Prostate gland (tissue), 2 donors: Measurements from ENCODE around the gene IL3. TPM values are rescaled to one million over a fixed set of nuclear protein-coding genes. Genes with fewer than 3 reads are reported as not detected.

Experiments
- DNase-seq: peaks from one replicate; pipeline ENCODE4 v3.0.0-alpha.2; 2019; ENCODE audit warnings: low spot score
- H3K27ac ChIP-seq, 2 donors: fragments of 200-600 bp; sonication (generic); 2 replicates each; pipeline ENCODE4 v1.5.1; 2017 to 2019
- H3K27me3 ChIP-seq: fragments of 200-600 bp; sonication (generic); replicated peaks from 2 replicates; pipeline ENCODE4 v1.5.1; 2019; ENCODE audit not compliant: insufficient read depth
- H3K36me3 ChIP-seq, 2 donors: fragments of 200-600 bp; sonication (generic); 1 replicate in 1 of 2; 2 replicates in 1 of 2; pipeline versions ENCODE4 v1.5.1 to v1.8.1; 2017 to 2019
- H3K4me1 ChIP-seq: fragments of 200-600 bp; sonication (generic); replicated peaks from 2 replicates; pipeline ENCODE4 v1.5.1; 2019
- H3K4me3 ChIP-seq, 2 donors: fragments of 200-600 bp; sonication (generic); 2 replicates each; pipeline ENCODE4 v1.5.1; 2017 to 2019
- H3K9me3 ChIP-seq: fragments of 200-600 bp; sonication (generic); 2 replicates; pipeline ENCODE4 v1.5.1; 2017
- CTCF ChIP-seq, 4 experiments: fragments of 200-600 bp in 2 of 4; fragments of 450-650 bp in 2 of 4; sonication (generic) in 2 of 4; IDR thresholded peaks; 1 replicate in 3 of 4; 2 replicates in 1 of 4; pipeline ENCODE4 v1.5.1; 2016 to 2019; ENCODE audit warnings: antibody characterized with exemption in 4 of 4, mild to moderate bottlenecking in 2 of 4, moderate library complexity in 2 of 4
- POLR2A ChIP-seq: fragments of 450-650 bp; IDR thresholded peaks from one replicate; pipeline ENCODE4 v1.6.1; 2016; ENCODE audit warnings: antibody characterized with exemption, mild to moderate bottlenecking
- POLR2AphosphoS5 ChIP-seq: sonication (generic); formaldehyde crosslinking; IDR thresholded peaks from one replicate; pipeline ENCODE4 v1.6.1; 2017; ENCODE audit warnings: antibody characterized with exemption
- WGBS: methylation state at CpG from one replicate; pipeline ENCODE4 v1.1.5; 2018; 5-methylcytosine and 5-hydroxymethylcytosine counted together
- intact Hi-C: fragments of 100-400 bp; cut with DNase I; formaldehyde crosslinking; loops from one replicate; pipeline ENCODE4 v1.14.2; 2022
- total RNA-seq, 2 donors: library from RNA; depleted of rRNA; stranded (reverse); fragments of >200 nt; gene quantifications; one replicate each; pipeline ENCODE4 v1.1.0, GENCODE V29; 2016

The IL3 gene
- total RNA-seq, 2 donors from 2014 or later = not detected

GRCh38 chr5:132054031-132054696, 6.3 kb upstream of the IL3 start:
- Histone ChIP-seq H3K9me3 (no peaks in the 10 kb centered on the region), H3K36me3 (no peaks in the 10 kb centered on the region), H3K4me1 (no peaks in the 10 kb centered on the region), H3K27ac (no peak overlapping the region), H3K27me3 (no peaks in the 10 kb centered on the region), H3K4me3 (no peak overlapping the region)
- no peak for TF ChIP-seq POLR2A
- no peak for TF ChIP-seq CTCF (IDR thresholded peaks at IDR 0.05)
- TF ChIP-seq POLR2AphosphoS5 = no peak
- intact Hi-C loops = no loop called here
- DNase-seq = peak; percentile 3
- 92% methylated on average over 9 of the region's 10 CpGs for WGBS

GRCh38 chr5:132054697-132055440, 5.6 kb upstream of the IL3 start:
- TF ChIP-seq CTCF (IDR thresholded peaks at IDR 0.05) = no peak
- TF ChIP-seq POLR2AphosphoS5 = no peak
- TF ChIP-seq POLR2A = no peak
- Histone ChIP-seq H3K27ac (no peak overlapping the region), H3K4me1 (no peaks in the 10 kb centered on the region), H3K36me3 (no peaks in the 10 kb centered on the region), H3K27me3 (no peaks in the 10 kb centered on the region), H3K4me3 (no peak overlapping the region), H3K9me3 (no peaks in the 10 kb centered on the region)
- no peak for DNase-seq
- WGBS = 83% methylated on average over 9 of the region's 9 CpGs
- intact Hi-C loops = no loop called here

- TF ChIP-seq CTCF (IDR thresholded peaks at IDR 0.05) = no peak
- no peak for TF ChIP-seq POLR2A
- no peak for TF ChIP-seq POLR2AphosphoS5
- Histone ChIP-seq H3K9me3 (no peaks in the 10 kb centered on the region), H3K4me3 (no peak overlapping the region), H3K27me3 (no peaks in the 10 kb centered on the region), H3K27ac (no peak overlapping the region), H3K36me3 (no peaks in the 10 kb centered on the region), H3K4me1 (no peaks in the 10 kb centered on the region)
- intact Hi-C loops = no loop called here
- no peak for DNase-seq
- 96% methylated on average over 1 of the region's 1 CpG for WGBS
Measured at GRCh38 chr5:132055441-132055807, 5.0 kb upstream of the IL3 start.

GRCh38 chr5:132055808-132056609, 4.4 kb upstream of the IL3 start:
- WGBS = 73% methylated on average over 12 of the region's 12 CpGs
- DNase-seq = no peak
- intact Hi-C loops = no loop called here
- Histone ChIP-seq H3K36me3 (no peaks in the 10 kb centered on the region), H3K27ac (no peak overlapping the region), H3K4me3 (no peak overlapping the region), H3K4me1 (no peaks in the 10 kb centered on the region), H3K27me3 (no peaks in the 10 kb centered on the region), H3K9me3 (no peaks in the 10 kb centered on the region)
- TF ChIP-seq POLR2AphosphoS5 (no peak), CTCF (IDR thresholded peaks at IDR 0.05) (no peak), POLR2A (no peak)
